Cardiac fibroblast (primary cell): ENCODE data around the gene CDH9.
"Not testable (repeated sequence)": the region's sequence is repeated elsewhere in the genome, so short reads cannot be mapped to it uniquely, and the experiment has no call there.

Experiments
- DNase-seq, 2 donors: peaks; one replicate each; pipeline versions ENCODE4 v3.0.0 to v3.0.0-alpha.2; 2010; ENCODE audit warnings: low read depth in 2 of 2
- H3K4me3 ChIP-seq, 2 donors: replicated peaks in 1 of 2; 1 replicate in 1 of 2; 2 replicates in 1 of 2; pipeline ENCODE4 v1.5.1; 2011; ENCODE audit warnings: low read depth in 2 of 2, low read length in 2 of 2, mild to moderate bottlenecking in 2 of 2, moderate library complexity in 1 of 2
- CTCF ChIP-seq: IDR thresholded peaks from one replicate; pipeline ENCODE4 v1.5.1; 2011; ENCODE audit warnings: low read depth, mild to moderate bottlenecking, low read length, inconsistent platforms

CDH9 gene

GRCh38 chr5:26856238-26856637, 182.1 kb downstream of the CDH9 start:
- H3K4me3 ChIP-seq, result no peak overlapping the region
- no peak for DNase-seq
- TF ChIP-seq CTCF, result no peak

DNA sequence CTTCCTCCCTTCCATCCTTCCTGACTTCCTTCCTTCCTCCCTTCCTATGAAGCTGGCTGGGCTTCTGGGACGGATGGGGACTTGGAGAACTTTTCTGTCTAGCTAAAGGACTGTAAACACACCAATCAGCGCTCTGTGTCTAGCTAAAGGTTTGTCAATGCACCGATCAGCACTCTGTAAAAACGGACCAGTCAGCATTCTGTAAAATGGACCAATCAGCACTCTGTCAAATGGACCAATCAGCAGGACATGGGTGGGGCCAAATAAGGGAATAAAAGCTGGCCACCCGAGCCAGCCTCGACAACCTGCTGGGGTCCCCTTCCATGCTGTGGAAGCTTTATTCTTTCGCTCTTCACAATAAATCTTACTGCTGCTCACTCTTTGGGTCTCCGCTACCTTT, 185.9 kb downstream of the CDH9 start:
- H3K4me3 ChIP-seq, DNase-seq: not testable (repeated sequence)

DNA sequence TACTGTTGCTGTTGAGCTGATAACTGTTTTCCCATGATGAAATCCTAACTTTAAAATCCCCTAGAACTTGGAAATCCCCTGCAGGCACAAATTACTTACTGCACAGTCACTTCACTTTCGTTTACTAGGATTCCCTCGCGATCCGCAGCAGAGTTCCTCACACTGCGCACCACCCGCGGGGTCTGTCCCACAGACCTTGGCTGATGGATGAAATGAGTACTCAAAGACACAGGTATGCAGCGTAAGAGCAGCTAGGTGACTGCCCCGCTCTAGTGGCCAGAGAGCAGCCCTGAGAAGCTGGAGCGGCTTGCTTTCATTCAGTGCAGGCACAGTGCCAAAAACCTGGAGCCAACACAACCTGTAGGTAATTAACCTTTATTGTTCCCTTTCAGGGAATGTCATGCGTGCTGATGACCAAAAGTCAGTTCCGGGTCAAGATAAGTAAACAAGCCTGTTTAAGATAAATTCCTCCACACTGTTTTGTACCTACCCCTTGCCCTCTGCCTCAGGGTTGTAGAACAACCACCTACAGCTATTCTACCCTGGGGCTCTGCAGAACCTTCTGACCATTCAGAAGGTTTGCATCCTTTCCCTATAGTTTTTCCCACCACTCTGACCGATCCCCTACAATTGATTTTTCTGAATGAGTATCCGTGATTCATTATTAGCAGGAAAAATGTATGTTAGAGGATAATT, 191.2 kb downstream of the CDH9 start:
- H3K4me3 ChIP-seq, result no peak overlapping the region
- no peak for DNase-seq
- no peak for TF ChIP-seq CTCF

DNA sequence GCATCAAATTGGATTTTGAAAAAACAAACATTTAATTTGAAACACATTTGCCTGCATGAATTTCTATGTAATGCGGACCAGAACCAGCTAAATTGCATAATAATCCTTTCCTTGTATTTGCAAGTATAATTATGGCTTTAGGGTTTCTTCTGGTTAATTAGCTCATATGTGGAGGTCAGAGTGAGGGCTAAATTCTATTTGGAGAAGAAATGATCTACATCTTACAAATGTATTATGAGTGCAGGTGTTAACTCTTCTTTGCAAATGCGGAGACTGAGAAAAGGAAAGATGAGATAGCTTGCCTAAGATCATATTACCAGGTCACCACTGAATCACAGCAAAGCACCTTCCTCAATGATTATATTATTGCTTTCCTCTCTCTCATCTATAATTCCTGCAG, 194.7 kb downstream of the CDH9 start:
- DNase-seq, result no peak
- TF ChIP-seq CTCF, result no peak
- no peak overlapping the region for H3K4me3 ChIP-seq

GRCh38 chr5:26833596-26833995, 204.8 kb downstream of the CDH9 start:
- peak in 1 of 2 donors; percentile 3 for DNase-seq
- no peak overlapping the region for H3K4me3 ChIP-seq
- no peak for TF ChIP-seq CTCF
